Panc1 (cell line): ENCODE data around the gene UBIAD1.

Source experiments
- POLR2AphosphoS5 ChIP-seq: IDR thresholded peaks from 2 replicates; pipeline ENCODE4 v1.6.1; 2012; ENCODE audit warnings: mild to moderate bottlenecking, low read depth, low read length, moderate library complexity
- SIN3A ChIP-seq: IDR thresholded peaks from 2 replicates; pipeline ENCODE4 v1.6.1; 2012; ENCODE audit warnings: low read depth, mild to moderate bottlenecking, low read length, moderate library complexity, borderline replicate concordance; ENCODE audit not compliant: insufficient read depth
- TCF7L2 ChIP-seq: IDR thresholded peaks from 2 replicates; pipeline ENCODE4 v1.6.1; 2011; ENCODE audit warnings: mild to moderate bottlenecking, low read depth, low read length, inconsistent platforms
- TF ChIP-seq, protein P1 (sequence below): fragments of 450-650 bp; IDR thresholded peaks from 2 replicates; pipeline ENCODE4 v1.5.1; 2017; ENCODE audit warnings: mild to moderate bottlenecking
- TF ChIP-seq, protein P2 (sequence below), 2 experiments: IDR thresholded peaks; 2 replicates each; pipeline ENCODE4 v1.6.1; 2011 to 2012; ENCODE audit warnings: low read depth in 2 of 2, control low read depth in 1 of 2, low read length in 1 of 2, mild to moderate bottlenecking in 1 of 2, moderate library complexity in 1 of 2; ENCODE audit not compliant: insufficient read depth in 1 of 2

DNA sequence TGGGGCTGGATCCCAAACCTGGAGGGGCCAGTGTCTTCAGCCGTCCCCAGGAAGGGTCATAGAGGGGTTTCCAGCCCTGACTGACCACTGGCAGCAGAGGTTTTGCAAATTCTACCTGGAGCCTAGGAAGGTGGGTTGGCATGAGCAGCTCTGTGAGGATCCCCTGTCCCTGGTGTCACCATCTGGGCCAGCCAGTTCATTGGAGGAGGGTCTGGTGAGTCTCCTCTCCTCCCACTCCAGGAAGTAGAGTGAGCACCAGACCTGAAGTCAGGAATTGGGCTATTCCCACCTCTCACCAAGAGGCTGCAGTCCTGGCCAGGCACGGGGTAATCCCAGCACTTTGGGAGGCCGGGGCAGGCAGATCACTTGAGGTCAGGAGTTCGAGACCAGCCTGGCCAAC is 57.4 kb downstream of the UBIAD1 start:
- TF ChIP-seq POLR2AphosphoS5 (no peak), SIN3A (no peak), TCF7L2 (no peak)
- TF ChIP-seq, protein P1, sequence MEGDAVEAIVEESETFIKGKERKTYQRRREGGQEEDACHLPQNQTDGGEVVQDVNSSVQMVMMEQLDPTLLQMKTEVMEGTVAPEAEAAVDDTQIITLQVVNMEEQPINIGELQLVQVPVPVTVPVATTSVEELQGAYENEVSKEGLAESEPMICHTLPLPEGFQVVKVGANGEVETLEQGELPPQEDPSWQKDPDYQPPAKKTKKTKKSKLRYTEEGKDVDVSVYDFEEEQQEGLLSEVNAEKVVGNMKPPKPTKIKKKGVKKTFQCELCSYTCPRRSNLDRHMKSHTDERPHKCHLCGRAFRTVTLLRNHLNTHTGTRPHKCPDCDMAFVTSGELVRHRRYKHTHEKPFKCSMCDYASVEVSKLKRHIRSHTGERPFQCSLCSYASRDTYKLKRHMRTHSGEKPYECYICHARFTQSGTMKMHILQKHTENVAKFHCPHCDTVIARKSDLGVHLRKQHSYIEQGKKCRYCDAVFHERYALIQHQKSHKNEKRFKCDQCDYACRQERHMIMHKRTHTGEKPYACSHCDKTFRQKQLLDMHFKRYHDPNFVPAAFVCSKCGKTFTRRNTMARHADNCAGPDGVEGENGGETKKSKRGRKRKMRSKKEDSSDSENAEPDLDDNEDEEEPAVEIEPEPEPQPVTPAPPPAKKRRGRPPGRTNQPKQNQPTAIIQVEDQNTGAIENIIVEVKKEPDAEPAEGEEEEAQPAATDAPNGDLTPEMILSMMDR = no peak
- TF ChIP-seq, protein P2, sequence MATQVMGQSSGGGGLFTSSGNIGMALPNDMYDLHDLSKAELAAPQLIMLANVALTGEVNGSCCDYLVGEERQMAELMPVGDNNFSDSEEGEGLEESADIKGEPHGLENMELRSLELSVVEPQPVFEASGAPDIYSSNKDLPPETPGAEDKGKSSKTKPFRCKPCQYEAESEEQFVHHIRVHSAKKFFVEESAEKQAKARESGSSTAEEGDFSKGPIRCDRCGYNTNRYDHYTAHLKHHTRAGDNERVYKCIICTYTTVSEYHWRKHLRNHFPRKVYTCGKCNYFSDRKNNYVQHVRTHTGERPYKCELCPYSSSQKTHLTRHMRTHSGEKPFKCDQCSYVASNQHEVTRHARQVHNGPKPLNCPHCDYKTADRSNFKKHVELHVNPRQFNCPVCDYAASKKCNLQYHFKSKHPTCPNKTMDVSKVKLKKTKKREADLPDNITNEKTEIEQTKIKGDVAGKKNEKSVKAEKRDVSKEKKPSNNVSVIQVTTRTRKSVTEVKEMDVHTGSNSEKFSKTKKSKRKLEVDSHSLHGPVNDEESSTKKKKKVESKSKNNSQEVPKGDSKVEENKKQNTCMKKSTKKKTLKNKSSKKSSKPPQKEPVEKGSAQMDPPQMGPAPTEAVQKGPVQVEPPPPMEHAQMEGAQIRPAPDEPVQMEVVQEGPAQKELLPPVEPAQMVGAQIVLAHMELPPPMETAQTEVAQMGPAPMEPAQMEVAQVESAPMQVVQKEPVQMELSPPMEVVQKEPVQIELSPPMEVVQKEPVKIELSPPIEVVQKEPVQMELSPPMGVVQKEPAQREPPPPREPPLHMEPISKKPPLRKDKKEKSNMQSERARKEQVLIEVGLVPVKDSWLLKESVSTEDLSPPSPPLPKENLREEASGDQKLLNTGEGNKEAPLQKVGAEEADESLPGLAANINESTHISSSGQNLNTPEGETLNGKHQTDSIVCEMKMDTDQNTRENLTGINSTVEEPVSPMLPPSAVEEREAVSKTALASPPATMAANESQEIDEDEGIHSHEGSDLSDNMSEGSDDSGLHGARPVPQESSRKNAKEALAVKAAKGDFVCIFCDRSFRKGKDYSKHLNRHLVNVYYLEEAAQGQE (IDR thresholded peaks at IDR 0.05; ENCODE audit: insufficient read depth in 1 of 2, low read depth in 2 of 2, low read length in 1 of 2) = no peak
